ENCODE results near the gene STEAP3. TPM values are rescaled to one million over a fixed set of nuclear protein-coding genes. Genes with fewer than 3 reads are reported as not detected.

Gene STEAP3
- total RNA-seq, 1 experiment from 2014 or later, result 13.9 TPM

DNA sequence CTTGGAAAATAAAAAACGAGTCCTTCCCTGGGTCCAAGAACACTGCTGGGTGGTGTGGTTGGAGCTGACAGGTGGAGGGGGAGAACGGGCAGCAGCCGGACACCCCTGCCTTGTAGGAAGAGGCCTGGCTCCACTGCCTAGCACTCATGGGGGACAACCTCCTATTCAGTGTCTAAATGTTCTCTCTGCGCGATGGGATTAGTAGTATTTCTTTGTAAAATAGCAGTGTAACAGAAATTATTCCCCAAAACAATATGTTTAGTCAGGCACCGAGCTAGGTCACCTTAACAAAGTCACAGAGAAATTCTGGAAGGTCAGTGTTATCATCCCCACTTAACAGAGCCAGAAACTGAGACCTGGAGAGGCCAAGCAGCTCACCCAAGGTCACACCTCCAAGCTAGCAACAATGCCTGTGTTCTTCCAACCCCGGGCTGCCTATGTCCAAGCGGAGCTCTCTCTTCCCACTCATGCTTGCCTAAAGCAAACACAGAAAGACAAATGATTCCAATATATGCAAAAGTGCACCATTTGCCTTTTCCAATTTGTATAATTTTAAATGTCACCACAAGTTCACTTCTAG is 68.0 kb downstream of the STEAP3 start:
- no peak for DNase-seq (ENCODE audit: low read depth)

DNA sequence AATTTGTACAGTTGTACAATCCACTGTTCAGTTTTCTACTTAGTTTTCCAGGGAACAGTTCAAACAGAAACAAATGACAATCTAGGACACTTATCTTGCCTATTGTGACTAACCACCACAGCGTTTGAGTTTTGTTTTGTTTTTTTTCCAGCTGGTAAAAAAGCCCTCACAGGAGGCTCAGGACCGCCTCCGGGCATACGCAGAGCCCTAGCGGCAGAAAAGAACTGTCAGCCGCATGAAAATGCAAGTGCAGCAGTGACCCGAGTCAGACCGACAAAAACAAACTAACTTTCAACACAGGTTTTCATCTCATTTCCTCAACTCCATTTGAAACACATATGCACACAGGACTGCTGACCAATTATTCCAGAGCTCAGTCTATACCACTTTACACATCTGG is 68.6 kb downstream of the STEAP3 start:
- peak; percentile 85 for DNase-seq (ENCODE audit: low read depth)

DNA sequence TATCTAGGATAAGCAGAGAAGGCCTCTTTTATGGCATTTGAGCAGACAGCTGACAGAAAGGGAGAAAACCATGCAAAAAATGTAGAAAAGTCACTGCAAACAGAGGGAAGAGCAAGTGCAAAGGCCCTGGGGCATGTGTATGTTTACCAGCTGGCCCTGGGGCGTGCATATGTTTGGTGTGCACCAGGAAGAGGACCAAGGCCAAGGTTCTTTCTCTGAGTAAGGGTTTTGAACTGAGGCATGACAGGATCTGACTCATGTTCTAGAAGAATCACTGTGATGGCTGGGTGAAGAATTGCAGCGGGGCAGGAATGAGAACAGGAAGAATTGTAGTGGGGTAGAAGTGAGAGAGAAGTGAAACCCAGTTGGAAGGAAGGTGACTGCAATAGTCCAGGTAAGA is 69.6 kb downstream of the STEAP3 start:
- DNase-seq (ENCODE audit: low read depth), result peak; percentile 41

DNA sequence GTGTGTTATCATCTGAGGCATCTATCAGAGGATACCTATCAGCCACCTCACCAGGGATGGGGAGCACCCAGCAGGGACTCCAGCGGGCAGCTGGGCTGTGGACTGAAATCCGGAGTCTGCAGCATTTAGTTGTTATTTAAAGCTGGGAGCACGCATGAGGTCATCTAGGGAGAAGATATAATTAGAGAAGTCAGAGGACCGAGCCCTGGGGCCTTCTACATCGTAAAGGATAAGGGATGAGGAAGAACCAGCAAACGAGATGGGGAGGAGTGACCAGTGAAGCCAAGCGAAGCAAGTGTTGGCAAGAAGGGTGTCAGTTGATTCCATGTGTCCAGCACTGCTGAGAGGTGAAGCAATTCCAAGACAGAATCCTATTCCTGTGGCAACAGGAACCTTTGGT is 70.3 kb downstream of the STEAP3 start:
- no peak for DNase-seq (ENCODE audit: low read depth)

DNA sequence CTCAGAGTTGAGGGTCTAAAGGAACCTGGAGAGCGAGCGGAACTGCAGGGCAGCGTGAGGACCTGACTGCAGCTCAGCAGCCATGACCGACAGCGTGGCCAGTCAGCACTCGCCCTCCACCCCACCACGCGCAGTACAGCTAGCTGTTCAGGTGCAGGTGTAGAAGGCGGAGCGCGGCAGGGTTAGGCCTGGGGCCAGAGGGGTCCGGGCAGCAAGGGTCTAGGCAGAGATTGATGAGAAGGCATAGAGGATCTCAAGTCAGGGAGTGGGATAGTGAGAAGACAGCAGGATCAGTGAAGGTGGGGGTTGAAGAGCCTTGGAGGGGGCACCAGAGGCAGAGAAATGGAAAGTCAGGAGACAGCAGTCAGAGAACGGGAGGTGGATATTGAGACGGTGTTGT is 71.0 kb downstream of the STEAP3 start:
- no peak for DNase-seq (ENCODE audit: low read depth)

DNA sequence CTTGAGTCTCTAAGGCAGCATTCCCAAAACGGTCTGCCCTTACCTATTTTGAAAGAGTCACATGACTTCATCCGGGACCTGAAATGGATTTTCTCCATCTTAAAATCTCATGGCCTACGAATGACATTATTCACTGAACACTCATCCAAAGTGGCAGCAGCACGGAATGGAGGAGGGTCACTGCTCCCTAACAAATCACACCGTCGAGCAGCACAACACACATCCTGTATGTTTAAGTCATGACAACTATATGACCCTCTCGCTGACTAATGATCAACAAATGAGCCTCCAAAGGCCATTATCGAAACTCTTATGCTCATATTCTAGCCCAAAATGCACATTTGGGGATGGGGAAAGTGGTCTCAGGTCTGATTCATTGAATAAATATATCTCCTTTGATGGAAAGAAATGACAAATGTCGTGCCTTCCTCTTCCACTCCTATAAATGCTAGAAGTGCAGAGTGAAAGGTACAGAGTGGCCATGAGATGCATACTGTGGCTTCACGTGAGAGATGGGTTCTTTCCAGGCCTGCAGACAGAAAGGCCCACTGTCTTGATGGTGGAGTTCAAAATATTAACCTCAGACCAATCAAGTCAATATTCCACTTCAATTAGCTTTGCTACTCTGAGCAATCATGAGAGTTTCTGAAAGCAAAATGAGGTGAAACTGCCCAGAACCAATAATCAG is 72.2 kb downstream of the STEAP3 start:
- no peak for DNase-seq (ENCODE audit: low read depth)

DNA sequence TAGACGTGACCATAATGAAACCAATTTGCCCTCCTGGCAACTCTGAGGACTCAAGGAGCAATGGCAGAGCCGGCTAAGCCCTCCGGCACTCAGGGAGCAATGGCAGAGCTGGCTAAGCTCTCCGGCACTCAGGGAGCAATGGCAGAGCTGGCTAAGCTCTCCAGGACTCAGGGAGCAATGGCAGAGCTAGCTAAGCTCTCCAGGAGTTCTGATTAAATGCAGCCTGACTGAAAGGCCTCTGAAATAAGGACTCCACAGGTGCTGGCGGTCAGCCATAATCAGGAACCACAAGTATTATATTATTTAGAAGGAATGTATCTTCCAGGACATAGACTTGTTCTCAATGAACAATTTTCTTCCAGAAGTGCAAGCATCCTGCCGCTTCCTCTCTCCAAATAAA is 77.8 kb downstream of the STEAP3 start:
- DNase-seq (ENCODE audit: low read depth), result peak; percentile 30

DNA sequence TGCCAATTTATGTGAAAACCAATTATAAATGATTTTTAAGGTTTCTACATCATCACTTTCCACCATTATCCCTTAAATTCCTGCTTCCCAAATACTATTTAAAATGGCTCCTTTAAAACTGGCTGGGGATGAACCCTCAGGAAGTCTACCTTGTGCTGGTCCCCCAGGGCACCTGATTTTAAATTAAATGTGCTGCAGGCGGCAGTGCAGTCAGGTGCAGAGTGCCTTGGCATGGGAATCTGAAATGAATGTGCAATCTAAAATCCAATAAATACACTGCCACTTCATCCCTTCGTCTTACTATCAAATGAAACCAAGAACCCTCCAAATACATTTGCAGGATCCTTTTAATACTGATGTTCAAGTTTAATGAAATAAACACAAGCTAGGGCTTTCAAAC is 81.2 kb downstream of the STEAP3 start:
- DNase-seq (ENCODE audit: low read depth), result no peak

DNA sequence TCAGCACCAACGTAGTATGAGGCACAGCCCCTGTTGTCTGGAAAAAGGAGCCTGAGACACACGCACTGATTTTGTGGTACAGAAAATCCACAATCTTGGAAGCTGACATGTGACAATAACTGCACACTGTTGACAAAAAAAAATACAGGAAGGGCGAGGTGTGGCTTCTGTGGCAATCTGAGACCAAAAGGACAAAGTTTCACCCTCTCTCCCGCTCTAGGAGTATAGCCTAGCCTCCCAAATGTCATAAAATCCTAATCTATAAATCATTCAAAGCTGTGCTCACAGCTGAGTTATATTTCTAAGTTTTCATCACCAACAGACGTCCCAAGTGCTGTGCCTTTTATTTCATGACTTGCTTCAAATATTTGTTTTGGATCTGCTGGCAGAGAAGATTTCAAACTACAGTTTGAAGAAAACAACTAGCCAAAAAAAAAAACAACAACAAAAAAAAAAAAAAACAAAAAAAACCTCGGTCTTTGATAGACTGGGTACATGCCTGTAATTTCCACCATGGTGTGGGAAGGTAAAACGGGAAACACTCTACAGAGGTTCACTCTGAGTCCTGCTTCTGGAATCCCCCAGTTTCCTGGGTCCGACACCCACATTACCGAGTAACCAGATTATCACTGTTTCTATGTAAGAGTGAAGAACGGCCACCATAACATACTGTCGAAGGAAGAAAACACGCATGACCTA is 82.0 kb downstream of the STEAP3 start:
- no peak for DNase-seq (ENCODE audit: low read depth)

DNA sequence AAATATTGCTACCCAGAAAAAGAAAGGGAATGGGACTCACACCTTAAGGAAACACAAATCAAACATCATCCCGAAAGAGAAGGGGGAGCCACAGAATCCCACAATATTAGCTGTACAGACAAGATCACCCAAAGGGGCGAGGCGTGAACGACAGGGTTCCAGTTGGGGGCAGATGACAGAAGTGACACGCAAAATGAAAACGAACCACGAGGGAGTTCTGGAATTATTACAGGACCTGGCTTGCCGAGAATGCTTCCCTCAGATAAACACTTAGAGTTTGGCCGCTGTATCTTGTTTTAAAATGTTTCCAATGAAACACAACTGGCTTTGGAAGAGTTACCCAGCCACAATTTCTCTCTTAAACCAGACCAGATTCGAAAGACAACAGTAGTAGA is 82.6 kb downstream of the STEAP3 start:
- no peak for DNase-seq (ENCODE audit: low read depth)

DNA sequence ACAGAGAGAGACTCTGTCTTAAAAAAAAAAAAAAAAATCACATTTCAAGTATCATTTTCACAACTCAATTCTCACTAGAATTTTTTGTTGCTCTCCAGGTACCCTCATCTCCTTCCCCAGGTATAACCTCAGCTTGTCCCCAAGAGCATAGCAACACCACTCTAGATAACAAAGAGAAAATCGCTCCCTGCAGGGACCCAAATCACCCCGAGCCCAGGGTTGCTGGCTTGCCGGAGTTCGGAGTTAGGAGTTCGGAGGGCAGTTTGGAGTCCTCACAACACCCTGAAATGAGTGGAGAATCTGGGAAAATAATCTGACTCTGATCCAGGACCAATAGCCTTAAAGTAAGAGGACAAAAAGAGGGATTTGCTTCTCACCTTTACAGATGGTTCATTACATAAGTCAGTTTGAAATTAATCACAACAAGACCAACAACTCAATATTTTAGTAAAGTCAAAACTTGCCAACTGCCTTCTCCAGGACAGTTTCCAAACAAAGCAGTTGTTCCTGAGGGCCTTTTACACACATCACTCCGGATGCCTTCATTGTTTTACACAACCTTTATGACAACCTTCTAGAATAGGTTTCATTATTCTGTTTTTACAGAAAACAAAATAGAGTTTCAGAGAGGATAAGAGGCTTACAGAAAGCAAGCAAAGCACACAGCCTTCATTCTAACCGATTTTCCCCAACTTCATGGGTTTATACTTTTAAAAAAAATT is 83.9 kb downstream of the STEAP3 start:
- DNase-seq (ENCODE audit: low read depth), result no peak

DNA sequence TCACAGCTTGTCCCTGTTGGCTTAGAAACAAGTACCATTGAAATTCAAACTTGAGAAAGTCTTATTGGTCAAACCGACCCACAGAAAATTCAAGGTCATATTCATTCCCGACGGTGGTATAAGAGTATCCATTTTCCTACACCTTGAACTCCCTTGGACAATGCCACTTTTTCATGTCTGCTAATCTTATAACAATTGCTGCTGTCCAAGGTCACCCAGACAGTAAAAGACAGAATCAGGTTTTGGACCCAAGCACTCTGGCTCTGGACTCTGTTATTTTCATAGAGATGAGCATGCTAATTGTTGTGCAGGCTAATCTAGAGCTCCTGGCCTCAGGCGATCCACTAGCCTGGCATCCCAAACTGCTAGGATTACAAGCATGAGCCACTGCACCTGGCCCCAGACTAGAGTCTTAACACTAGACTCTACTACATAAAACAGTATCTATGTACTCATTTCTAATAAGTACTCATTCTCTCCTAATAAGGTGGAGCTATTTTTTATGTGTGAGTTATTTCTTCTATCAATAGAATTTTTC is 85.2 kb downstream of the STEAP3 start:
- no peak for DNase-seq (ENCODE audit: low read depth)

DNA sequence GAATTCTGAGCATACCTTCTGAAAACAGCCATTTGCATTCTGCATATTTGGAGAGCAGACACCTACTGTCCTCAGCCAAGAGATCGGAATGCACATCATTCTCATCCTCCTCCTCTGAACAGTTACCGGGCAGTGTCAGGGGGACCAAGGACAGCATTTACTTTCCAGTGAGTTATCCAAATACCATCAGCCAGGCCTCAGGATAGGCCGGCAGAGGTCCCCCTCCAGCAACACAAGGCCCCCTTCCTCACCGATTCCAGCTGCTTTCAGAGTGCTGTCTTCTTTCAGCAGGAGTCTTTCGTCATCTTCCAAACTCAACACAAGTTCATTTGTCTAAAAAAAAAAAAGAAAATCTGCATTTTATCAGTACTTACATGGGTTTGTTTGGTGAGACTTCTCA is 87.7 kb downstream of the STEAP3 start:
- DNase-seq (ENCODE audit: low read depth), result no peak

DNA sequence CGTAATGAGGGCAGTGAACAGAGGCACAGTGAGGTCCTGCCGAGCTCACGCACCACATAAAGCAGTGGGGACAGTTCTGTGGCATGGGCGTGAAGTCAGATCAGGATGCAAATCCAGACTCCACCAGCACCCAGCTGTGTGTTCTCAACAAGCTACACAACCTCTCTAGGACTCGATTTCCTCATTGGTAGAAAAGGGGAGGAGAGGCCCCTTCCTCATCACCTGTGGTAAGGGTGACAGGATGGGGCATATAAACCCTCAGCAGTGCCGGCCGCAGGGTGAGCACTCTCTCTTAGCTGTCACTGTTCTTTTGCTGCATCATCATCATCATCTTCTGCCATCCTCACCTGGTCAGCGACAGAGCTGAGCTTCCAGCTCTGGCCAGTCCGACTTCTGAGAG is 88.2 kb downstream of the STEAP3 start:
- DNase-seq (ENCODE audit: low read depth), result no peak

Other genes with a start within 250 kb of the STEAP3 start
- not detected in 2 replicates for gene C1QL2, start 65.1 kb upstream of the STEAP3 start, total RNA-seq (2014; rRNA removed; shearing (Covaris generic))
- 5.7 and 11.2 TPM in 2 replicates for gene C2orf76, start 143.0 kb downstream of the STEAP3 start, total RNA-seq (2014; rRNA removed; shearing (Covaris generic))
- gene DBI, start 143.1 kb downstream of the STEAP3 start, total RNA-seq (2014; rRNA removed; shearing (Covaris generic)), result 195 and 214 TPM in 2 replicates
- gene TMEM37, start 208.0 kb downstream of the STEAP3 start, total RNA-seq (2014; rRNA removed; shearing (Covaris generic)), result not detected in 2 replicates